IPS DF 6.9 (cell line): ENCODE measurements around the gene NEGR1.

ENCODE experiments used
- DNase-seq: peaks from one replicate; pipeline ENCODE4 v3.0.0-alpha.2; 2013; ENCODE audit warnings: low read depth, low spot score
- H3K27ac ChIP-seq: one replicate; pipeline ENCODE4 v1.5.1; 2013; ENCODE audit warnings: low read length, control low read depth
- H3K27me3 ChIP-seq: 2 replicates; pipeline ENCODE4 v1.6.1; 2013; ENCODE audit warnings: mild to moderate bottlenecking, low read length; ENCODE audit not compliant: control insufficient read depth, insufficient read depth
- H3K36me3 ChIP-seq: 2 replicates; pipeline ENCODE4 v1.6.1; 2013; ENCODE audit warnings: low read length; ENCODE audit not compliant: control insufficient read depth, insufficient read depth
- H3K4me1 ChIP-seq: 2 replicates; pipeline ENCODE4 v1.6.1; 2013; ENCODE audit warnings: low read length; ENCODE audit not compliant: control insufficient read depth, insufficient read depth
- H3K4me3 ChIP-seq: 2 replicates; pipeline ENCODE4 v1.5.1; 2013; ENCODE audit warnings: mild to moderate bottlenecking, low read length
- H3K9me3 ChIP-seq: 2 replicates; pipeline ENCODE4 v1.6.1; 2013; ENCODE audit warnings: low read length, inconsistent platforms; ENCODE audit not compliant: control insufficient read depth, insufficient read depth
- WGBS: extraction: QIAGEN DNeasy Blood & Tissue Kit; methylation state at CpG from one replicate; pipeline ENCODE4 v1.1.7; 2013; ENCODE audit warnings: mixed read lengths, missing lambda C conversion rate; ENCODE audit not compliant: insufficient read length, insufficient coverage; 5-methylcytosine and 5-hydroxymethylcytosine counted together

Gene NEGR1

GRCh38 chr1:72009173-72010093, 272.9 kb downstream of the NEGR1 start:
- Histone ChIP-seq H3K9me3 (no peaks in the 10 kb centered on the region), H3K4me1 (no peaks in the 10 kb centered on the region), H3K36me3 (no peaks in the 10 kb centered on the region), H3K4me3 (no peak overlapping the region), H3K27ac (no peak overlapping the region), H3K27me3 (no peaks in the 10 kb centered on the region)
- DNase-seq, result no peak
- WGBS, result no CpG with 5 or more reads among the region's 6 CpGs

- no peaks in the 10 kb centered on the region for H3K4me1 ChIP-seq
Observed at GRCh38 chr1:72007312-72007711, 275.0 kb downstream of the NEGR1 start.

GRCh38 chr1:72006092-72006491, 276.2 kb downstream of the NEGR1 start:
- Histone ChIP-seq H3K4me3 (no peak overlapping the region), H3K27ac (no peak overlapping the region), H3K4me1 (no peaks in the 10 kb centered on the region), H3K36me3 (no peaks in the 10 kb centered on the region), H3K27me3 (no peaks in the 10 kb centered on the region), H3K9me3 (no peaks in the 10 kb centered on the region)
- no peak for DNase-seq
- WGBS, result no CpG with 5 or more reads among the region's 1 CpG

More at GRCh38 chr1:72007312-72007711, 275.0 kb downstream of the NEGR1 start:
- DNase-seq, result no peak
- no CpG with 5 or more reads among the region's 2 CpGs for WGBS
- no peak overlapping the region for H3K27ac ChIP-seq
- H3K4me3 ChIP-seq, result no peak overlapping the region
- H3K36me3 ChIP-seq, result no peaks in the 10 kb centered on the region
- H3K27me3 ChIP-seq, result no peaks in the 10 kb centered on the region
- H3K9me3 ChIP-seq, result no peaks in the 10 kb centered on the region

GRCh38 chr1:72003092-72003491, 279.2 kb downstream of the NEGR1 start:
- WGBS, result no CpG with 5 or more reads among the region's 3 CpGs
- DNase-seq, result no peak
- Histone ChIP-seq H3K27me3 (no peaks in the 10 kb centered on the region), H3K27ac (no peak overlapping the region), H3K4me1 (no peaks in the 10 kb centered on the region), H3K9me3 (no peaks in the 10 kb centered on the region), H3K36me3 (no peaks in the 10 kb centered on the region), H3K4me3 (no peak overlapping the region)

GRCh38 chr1:72000809-72001208, 281.5 kb downstream of the NEGR1 start:
- H3K9me3 ChIP-seq, result no peaks in the 10 kb centered on the region
- H3K4me3 ChIP-seq, result no peak overlapping the region
- H3K27ac ChIP-seq, result no peak overlapping the region
- no peaks in the 10 kb centered on the region for H3K36me3 ChIP-seq
- H3K27me3 ChIP-seq, result no peaks in the 10 kb centered on the region
- no peak for DNase-seq
- no peaks in the 10 kb centered on the region for H3K4me1 ChIP-seq
- WGBS, result no CpG with 5 or more reads among the region's 4 CpGs

- H3K27ac ChIP-seq, result no peak overlapping the region
- H3K9me3 ChIP-seq, result no peaks in the 10 kb centered on the region
- no peaks in the 10 kb centered on the region for H3K36me3 ChIP-seq
- WGBS, result no CpG with 5 or more reads among the region's 3 CpGs
- no peak for DNase-seq
- no peaks in the 10 kb centered on the region for H3K4me1 ChIP-seq
- H3K27me3 ChIP-seq, result no peaks in the 10 kb centered on the region
- no peak overlapping the region for H3K4me3 ChIP-seq
Observed at GRCh38 chr1:71994646-71995045, 287.7 kb downstream of the NEGR1 start.

GRCh38 chr1:71987181-71987580, 295.2 kb downstream of the NEGR1 start:
- no peaks in the 10 kb centered on the region for H3K27me3 ChIP-seq
- no peaks in the 10 kb centered on the region for H3K9me3 ChIP-seq
- no peak overlapping the region for H3K27ac ChIP-seq
- H3K36me3 ChIP-seq, result no peaks in the 10 kb centered on the region
- DNase-seq, result no peak
- H3K4me1 ChIP-seq, result no peaks in the 10 kb centered on the region
- no CpG with 5 or more reads among the region's 6 CpGs for WGBS
- H3K4me3 ChIP-seq, result no peak overlapping the region

- Histone ChIP-seq H3K27me3 (no peaks in the 10 kb centered on the region), H3K4me3 (no peak overlapping the region), H3K36me3 (no peaks in the 10 kb centered on the region), H3K27ac (no peak overlapping the region), H3K9me3 (no peaks in the 10 kb centered on the region), H3K4me1 (no peaks in the 10 kb centered on the region)
- no CpG with 5 or more reads among the region's 3 CpGs for WGBS
- no peak for DNase-seq
Observed at GRCh38 chr1:71986160-71986559, 296.2 kb downstream of the NEGR1 start.

- H3K4me3 ChIP-seq, result no peak overlapping the region
- DNase-seq, result no peak
- no peaks in the 10 kb centered on the region for H3K9me3 ChIP-seq
- no peaks in the 10 kb centered on the region for H3K36me3 ChIP-seq
- H3K4me1 ChIP-seq, result no peaks in the 10 kb centered on the region
- H3K27ac ChIP-seq, result no peak overlapping the region
- WGBS, result no CpG with 5 or more reads among the region's 1 CpG
- no peaks in the 10 kb centered on the region for H3K27me3 ChIP-seq
Observed at GRCh38 chr1:71980556-71980955, 301.8 kb downstream of the NEGR1 start.

- Histone ChIP-seq H3K4me3 (no peak overlapping the region), H3K9me3 (no peaks in the 10 kb centered on the region), H3K4me1 (no peaks in the 10 kb centered on the region), H3K36me3 (no peaks in the 10 kb centered on the region), H3K27ac (no peak overlapping the region), H3K27me3 (no peaks in the 10 kb centered on the region)
- no peak for DNase-seq
- no CpG with 5 or more reads among the region's 1 CpG for WGBS
Observed at GRCh38 chr1:71979882-71980281, 302.5 kb downstream of the NEGR1 start.

GRCh38 chr1:71967670-71968069, 314.7 kb downstream of the NEGR1 start:
- no peak for DNase-seq
- no peak overlapping the region for H3K27ac ChIP-seq
- no CpG with 5 or more reads among the region's 2 CpGs for WGBS
- H3K27me3 ChIP-seq, result no peaks in the 10 kb centered on the region
- no peaks in the 10 kb centered on the region for H3K4me1 ChIP-seq
- no peak overlapping the region for H3K4me3 ChIP-seq
- no peaks in the 10 kb centered on the region for H3K36me3 ChIP-seq
- no peaks in the 10 kb centered on the region for H3K9me3 ChIP-seq
